ENCODE measurements around the gene PIK3AP1.
"Not testable (repeated sequence)": the region's sequence is repeated elsewhere in the genome, so short reads cannot be mapped to it uniquely, and the experiment has no call there.

The PIK3AP1 gene

GRCh38 chr10:96720422-96721206, at the start of gene PIK3AP1:
Gene PIK3AP1, minus strand, starts transcription at chr10:96720514. Its CDS starts 120 bp downstream, at chr10:96720394.
- no peak for DNase-seq

DNA sequence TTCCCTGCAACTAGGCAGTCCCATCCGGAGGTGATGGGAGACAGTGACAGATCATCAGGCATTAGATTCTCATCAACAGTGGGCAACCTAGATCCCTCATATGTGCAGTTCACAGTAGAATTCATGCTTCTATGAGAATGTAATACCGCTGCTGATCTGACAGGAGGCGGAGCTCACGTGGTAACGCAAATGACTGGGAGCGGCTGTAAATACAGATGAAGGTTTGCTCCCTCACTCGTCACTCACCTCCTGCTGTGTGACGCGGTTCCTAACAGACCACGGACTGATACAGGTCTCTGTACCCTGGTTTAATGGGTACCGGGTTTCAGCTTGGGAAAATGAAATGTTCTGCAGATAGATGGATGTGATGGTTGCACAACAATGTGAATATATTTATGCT, 47.8 kb upstream of the PIK3AP1 start:
- DNase-seq: no peak

DNA sequence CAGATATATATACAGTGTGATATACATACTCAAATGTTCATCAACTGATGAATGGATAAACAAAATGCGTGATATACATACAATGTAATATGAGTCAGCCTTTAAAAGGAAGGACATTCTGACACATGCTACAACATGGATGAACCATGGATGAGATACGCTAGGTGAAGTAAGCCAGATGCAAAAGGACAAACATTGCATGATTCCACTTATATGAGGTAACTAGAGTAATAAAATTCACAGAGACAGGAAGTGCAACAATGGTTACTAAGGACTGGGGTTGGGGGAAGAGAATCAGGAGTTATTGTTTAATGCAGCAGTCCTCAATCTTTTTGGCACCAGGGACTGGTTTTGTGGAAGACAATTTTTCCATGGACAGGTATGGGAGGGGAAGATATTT, 47.3 kb upstream of the PIK3AP1 start:
- no peak for DNase-seq

DNA sequence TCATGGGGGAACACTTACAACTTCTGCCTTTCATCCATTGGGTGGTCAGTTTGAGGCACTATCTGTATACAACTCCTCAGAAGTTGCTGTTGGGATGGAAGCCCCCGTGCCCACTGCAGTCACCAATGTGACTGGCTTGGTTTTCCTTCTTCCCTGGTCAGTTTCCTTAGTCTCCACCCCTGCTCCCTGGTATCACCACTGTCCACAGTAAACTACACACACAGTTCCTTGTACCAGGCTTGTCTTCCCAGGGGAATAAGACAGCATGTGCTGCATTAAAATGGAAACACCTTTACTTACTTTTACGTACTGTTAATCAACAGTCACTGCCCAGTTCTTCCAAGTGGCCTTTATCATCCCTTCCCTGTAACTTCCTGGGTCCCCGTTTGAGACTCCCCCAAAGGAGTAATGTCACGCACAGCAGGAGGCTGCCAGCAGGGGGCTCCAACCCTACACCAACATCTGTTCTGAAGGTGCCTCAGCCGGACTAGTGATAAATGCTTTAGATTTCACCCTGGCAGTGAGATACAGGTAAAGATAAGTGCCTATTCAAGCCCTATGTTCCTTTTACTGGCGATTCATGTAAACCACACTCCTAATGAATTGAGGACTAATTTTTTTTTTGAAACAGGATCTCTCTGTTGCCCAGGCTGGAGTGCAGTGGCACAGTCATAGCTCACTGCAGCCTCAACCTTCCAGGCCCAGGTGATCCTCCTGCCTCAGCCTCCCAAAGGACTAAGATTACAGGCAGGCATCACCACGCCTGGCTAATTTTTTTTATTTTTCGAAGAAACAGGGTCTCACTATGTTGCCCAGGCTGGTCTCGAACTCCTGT, 45.3 kb upstream of the PIK3AP1 start:
- DNase-seq: peak; percentile 23

DNA sequence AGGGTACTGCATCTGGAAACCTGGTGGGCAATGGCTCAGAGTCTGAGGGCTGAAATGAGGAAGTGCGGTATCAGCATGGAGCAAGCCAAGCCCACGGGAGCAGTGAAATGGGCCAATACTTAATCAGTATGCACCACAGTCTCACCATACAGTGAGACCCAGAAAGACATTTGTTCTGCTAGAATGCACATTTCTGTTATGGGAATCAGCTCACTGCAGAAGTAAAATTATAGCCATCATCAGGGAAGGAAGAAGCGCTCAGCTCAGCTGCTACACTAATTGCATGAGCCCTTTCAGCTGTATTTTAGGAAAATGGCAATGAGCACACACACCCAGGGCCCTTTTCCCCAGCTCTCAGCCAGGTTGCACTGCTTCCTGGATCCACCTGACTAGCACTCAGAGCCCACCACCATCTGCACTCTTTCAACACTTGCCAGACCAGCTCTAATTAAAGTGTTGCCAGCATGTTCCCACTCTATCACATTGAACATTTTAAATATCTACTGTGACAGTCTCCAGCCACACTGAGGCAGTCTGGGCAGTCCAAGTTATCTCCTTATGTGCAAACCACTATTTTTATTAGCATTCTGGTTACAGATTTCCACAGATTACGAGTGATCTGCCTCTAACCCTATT, 44.2 kb upstream of the PIK3AP1 start:
- no peak for DNase-seq

DNA sequence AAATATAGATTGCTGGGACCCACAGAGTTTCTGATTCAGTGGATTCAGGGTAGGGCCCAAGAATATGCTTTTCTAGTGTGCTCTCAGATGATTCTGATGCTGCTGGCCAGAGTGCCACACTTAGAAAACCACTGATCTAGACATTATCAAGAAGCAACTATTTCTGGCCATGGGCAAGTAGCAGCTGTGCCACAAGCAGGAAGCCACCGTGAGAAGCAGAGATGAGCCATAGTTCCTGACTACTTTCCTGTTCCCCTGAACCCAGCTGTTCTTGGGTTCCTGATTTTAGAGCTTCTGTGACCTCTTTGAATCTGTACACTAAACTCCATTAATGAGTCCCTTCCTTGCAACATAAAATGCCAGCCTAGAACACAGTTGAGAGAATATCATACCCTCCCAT, 38.1 kb upstream of the PIK3AP1 start:
- no peak for DNase-seq

DNA sequence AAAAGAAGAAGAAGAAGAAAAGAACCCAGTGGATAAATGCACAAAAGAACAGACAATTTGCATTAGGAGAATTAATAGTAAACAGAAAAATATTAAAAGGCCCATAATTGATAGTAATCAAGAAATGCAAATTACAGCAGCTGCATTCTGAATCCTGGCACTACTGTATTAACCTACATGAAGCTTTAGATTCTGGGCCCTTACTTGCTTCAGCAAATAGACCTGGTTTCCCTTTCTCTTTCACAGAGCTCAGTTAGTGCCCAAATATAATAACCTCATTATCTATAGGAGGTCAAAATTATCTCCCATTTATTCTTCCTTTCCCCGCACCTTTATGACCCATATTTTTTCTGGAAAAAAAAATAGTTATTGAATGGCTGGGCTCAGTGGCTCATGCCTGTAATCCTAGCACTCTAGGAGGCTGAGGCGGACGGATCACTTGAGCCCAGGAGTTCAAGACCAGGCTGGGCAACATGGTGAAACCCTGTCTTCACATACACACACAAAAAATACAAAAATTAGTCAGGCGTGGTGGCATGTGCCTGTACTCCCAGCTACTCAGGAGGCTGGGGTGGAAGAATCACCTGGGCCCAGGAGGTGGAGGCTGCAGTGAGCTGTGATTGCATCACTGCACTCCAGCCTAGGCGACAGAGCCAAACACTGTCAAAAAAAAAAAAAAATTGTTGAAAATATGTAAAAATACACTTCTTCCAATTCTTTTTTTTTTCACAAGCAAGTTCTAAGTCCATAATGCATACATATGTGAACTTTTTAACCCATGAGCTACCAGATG, 36.0 kb upstream of the PIK3AP1 start:
- DNase-seq: no peak

DNA sequence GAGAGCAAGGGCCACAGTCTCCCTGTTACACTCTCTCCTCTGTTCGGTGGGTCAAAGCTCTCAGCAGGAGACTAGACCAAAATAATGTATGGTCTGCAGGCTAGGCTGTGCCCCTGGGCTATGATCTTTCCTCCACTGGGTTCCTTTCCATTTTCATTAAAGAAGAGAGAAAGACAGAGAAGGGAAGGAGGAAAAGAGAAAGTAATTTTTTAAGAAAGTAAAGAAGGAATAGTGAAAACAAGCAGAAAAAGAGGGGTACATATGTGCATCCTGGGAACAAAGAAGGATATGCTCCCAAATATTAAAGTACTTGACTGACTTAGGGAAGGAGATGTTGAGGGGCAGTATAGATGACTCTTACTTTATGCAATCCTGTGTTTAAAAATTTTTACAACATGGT, 33.6 kb upstream of the PIK3AP1 start:
- DNase-seq: no peak

GRCh38 chr10:96752375-96752774, 32.1 kb upstream of the PIK3AP1 start:
- no peak for DNase-seq

GRCh38 chr10:96750316-96750715, 30.0 kb upstream of the PIK3AP1 start:
- DNase-seq: not testable (repeated sequence)

- no peak for DNase-seq
Observed at GRCh38 chr10:96747734-96748550, 27.6 kb upstream of the PIK3AP1 start.

- no peak for DNase-seq
Observed at GRCh38 chr10:96746503-96746902, 26.2 kb upstream of the PIK3AP1 start.

DNA sequence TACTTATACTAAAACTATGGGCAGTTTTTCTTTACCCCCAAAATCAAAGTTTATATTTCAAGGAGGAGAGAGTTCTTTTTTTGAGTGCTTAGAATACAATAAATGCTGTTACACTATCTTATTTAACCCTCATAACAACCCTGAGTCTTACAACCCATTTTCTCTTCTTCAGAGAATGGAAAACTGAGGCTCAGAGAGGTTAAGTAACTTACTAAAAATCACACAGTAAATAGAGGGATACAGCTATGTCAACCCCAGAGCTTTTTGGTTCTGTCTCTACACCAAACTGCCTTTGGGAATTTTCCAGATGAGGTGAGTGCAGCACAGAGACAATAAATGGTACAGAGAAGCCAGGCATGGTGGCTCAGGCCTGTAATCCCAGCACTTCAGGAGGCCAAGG, 25.6 kb upstream of the PIK3AP1 start:
- DNase-seq: no peak

DNA sequence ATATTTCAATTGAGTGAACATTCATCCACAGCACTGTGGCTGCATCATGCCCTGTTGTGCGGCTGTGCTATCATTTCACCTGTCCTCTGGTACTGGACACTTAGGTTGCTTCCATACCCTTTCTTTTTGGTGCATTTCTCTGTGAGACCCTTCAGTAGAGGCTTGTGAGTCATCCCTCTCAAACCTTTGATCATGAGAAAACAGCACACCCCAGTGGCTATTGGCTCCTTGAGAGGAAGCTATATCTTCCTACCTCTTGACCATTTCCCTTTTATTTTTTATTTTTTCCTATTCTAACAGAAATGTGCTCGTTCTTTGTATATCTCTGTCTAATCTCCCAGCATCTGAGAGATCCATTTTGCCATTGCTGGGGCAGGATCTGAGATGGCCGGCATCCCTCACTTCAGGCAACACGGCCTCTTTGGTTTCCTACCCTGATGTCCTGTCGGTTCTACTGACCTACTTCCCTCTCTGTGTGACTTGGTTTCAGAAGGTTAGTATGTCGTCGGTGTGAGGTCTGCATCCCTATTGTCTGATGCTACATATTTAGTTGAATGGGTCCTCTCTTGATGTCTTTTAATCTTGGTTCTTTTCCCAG, 23.8 kb upstream of the PIK3AP1 start:
- DNase-seq: no peak

- not testable (repeated sequence) for DNase-seq
Observed at GRCh38 chr10:96741557-96741956, 21.2 kb upstream of the PIK3AP1 start.

- no peak for DNase-seq
Observed at GRCh38 chr10:96740579-96741281, 20.4 kb upstream of the PIK3AP1 start.

GRCh38 chr10:96740141-96740540, 19.8 kb upstream of the PIK3AP1 start:
- DNase-seq: no peak

GRCh38 chr10:96737307-96737902, 17.1 kb upstream of the PIK3AP1 start:
- not testable (repeated sequence) for DNase-seq

DNA sequence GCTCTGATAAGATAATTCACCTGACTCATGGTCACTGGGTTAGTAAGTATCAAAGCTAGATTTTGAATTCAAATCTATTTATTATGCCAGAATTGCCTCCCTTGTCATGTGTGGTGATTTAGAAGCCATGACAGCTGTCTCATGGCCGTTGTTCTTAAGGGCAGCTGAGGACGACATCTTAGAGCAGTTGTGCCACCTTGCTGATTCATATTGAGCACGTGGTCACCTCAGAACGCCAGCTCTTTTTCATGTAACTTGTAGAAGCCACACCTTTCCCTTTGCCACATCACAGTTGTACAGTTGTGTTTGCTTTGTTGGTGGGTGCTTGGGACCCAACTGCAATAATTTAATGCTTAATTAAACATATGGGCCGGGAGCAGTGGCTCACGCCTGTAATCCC, 4.3 kb upstream of the PIK3AP1 start:
- no peak for DNase-seq

GRCh38 chr10:96721207-96721572, 876 bp upstream of the PIK3AP1 start:
- DNase-seq: no peak
